IPS-20b (cell line): ENCODE data around the gene RAB29.
A peak's percentile ranks its signal among the peaks of the same experiment; 100 is the strongest.
"Not testable (repeated sequence)": the region's sequence is repeated elsewhere in the genome, so short reads cannot be mapped to it uniquely, and the experiment has no call there.

ENCODE experiments used
- H3K27ac ChIP-seq: one replicate; pipeline ENCODE4 v1.5.1; 2013; ENCODE audit warnings: low read length
- H3K27me3 ChIP-seq: 2 replicates; pipeline ENCODE4 v1.6.1; 2013; ENCODE audit warnings: mild to moderate bottlenecking, low read length, inconsistent platforms; ENCODE audit not compliant: insufficient read depth
- H3K36me3 ChIP-seq: 2 replicates; pipeline ENCODE4 v1.6.1; 2013; ENCODE audit warnings: low read depth, mild to moderate bottlenecking, inconsistent platforms, low read length, moderate library complexity; ENCODE audit not compliant: insufficient read depth
- H3K4me1 ChIP-seq: 2 replicates; pipeline ENCODE4 v1.6.1; 2013; ENCODE audit warnings: mild to moderate bottlenecking, control low read depth, inconsistent platforms, low read length, moderate library complexity; ENCODE audit not compliant: insufficient read depth
- H3K4me3 ChIP-seq: 2 replicates; pipeline ENCODE4 v1.5.1; 2013; ENCODE audit warnings: mild to moderate bottlenecking, low read length, inconsistent platforms
- H3K9ac ChIP-seq: 2 replicates; pipeline ENCODE4 v1.6.1; 2013; ENCODE audit warnings: low read depth, mild to moderate bottlenecking, inconsistent platforms, low read length, moderate library complexity
- H3K9me3 ChIP-seq: 2 replicates; pipeline ENCODE4 v1.6.1; 2013; ENCODE audit warnings: mild to moderate bottlenecking, low read depth, low read length, inconsistent platforms; ENCODE audit not compliant: insufficient read depth

The RAB29 gene

DNA sequence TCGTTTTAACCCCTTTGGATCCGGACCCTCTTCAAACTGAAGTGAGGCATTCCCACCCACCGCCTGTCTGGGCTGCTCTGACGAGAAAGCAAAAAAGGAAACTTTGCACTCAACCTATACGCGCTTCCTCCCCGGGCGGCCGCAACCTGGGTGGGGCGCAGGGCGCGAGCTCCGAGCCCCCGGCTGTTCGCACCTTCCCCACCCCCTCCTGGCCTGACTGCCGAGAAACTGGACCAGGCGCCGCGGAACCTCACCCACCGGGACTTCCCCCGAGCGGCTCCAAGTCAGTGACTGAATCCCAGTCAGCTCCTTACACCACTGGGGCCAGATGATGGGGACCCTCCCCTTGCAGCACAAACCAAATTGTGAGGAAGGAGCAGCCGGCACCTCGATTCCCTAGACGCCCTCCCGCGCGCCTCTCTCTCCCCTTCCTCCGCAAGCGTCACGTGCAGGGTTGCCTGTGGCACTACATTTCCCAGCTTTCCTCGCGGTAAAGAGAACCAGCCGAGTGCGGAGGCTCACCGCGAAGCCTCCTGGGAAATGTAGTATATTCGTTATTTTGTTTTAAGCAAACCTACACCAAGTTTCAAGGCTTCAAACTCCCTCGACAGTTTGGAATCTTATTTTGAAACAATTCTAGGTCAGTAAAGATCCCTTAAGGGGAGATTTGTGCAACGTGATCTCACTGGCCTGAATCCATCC, at the start of gene RAB29:
Gene RAB29 (minus strand): TSS at position 468 of the 702 bp plus-strand sequence. CDS start 526 bp downstream, outside the sequence.
- Histone ChIP-seq H3K9me3 (no peaks in the 10 kb centered on the region), H3K27ac (no peak within 1 kb of the TSS), H3K4me1 (peaks cover 4% of the 10 kb centered on the region; the same call in 1 of the 2 replicates), H3K27me3 (peaks cover 42% of the 10 kb centered on the region), H3K4me3 (peak within 1 kb of the TSS; percentile 87), H3K9ac (peak within 1 kb of the TSS; percentile 57; the same call in 1 of the 2 replicates), H3K36me3 (no peaks in the 10 kb centered on the region)

GRCh38 chr1:205824180-205824579, 48.9 kb upstream of the RAB29 start:
- no peak overlapping the region for H3K27ac ChIP-seq
- no peaks in the 10 kb centered on the region for H3K36me3 ChIP-seq
- no peaks in the 10 kb centered on the region for H3K27me3 ChIP-seq
- no peaks in the 10 kb centered on the region for H3K9me3 ChIP-seq
- H3K4me3 ChIP-seq = no peak overlapping the region
- no peak overlapping the region for H3K9ac ChIP-seq
- H3K4me1 ChIP-seq = peaks cover 8% of the 10 kb centered on the region; the same call in 1 of the 2 replicates

DNA sequence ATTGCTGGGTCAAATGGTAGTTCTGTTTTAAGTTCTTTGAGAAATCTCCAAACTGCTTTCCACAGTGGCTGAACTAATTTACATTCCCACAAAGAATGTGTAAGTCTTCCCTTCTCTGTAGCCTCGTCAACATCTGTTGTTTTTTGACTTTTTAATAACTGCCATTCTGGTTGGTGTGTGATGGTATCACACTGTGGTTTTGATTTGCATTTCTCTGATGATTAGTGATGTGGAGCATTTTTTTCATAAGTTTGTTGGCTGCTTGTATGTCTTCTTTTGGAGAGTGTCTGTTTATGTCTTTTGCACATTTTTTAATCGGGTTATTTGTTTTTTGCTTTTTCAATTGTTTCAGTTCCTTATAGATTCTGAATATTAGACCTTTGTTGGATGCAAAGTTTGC, 48.0 kb upstream of the RAB29 start:
- not testable (repeated sequence) for H3K9me3 ChIP-seq, H3K27me3 ChIP-seq, H3K36me3 ChIP-seq, H3K4me3 ChIP-seq, H3K4me1 ChIP-seq, H3K27ac ChIP-seq, H3K9ac ChIP-seq

DNA sequence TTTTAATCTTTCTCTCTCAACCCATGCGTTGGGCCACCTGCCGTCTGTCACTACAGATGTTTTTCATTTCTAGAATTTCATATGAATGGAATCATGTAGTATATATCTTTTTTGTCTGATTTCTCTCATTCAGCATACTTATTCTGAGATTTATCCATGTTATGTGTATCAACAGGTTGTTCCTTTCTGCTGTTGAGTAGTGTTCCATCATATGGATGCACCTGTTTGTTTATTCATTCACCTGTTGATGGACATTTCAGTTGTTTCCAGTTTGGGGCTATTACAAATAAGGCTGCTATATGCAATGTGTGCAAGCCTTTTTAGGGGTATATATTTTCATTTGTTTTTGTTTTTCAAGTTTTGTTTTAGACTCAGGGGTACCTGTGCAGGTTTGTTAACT, 47.1 kb upstream of the RAB29 start:
- H3K4me3 ChIP-seq = no peak overlapping the region
- peaks cover under 1% of the 10 kb centered on the region; the same call in 1 of the 2 replicates for H3K4me1 ChIP-seq
- H3K27ac ChIP-seq = no peak overlapping the region
- no peak overlapping the region for H3K9ac ChIP-seq
- H3K36me3 ChIP-seq = no peaks in the 10 kb centered on the region
- H3K27me3 ChIP-seq = no peaks in the 10 kb centered on the region
- H3K9me3 ChIP-seq = no peaks in the 10 kb centered on the region

DNA sequence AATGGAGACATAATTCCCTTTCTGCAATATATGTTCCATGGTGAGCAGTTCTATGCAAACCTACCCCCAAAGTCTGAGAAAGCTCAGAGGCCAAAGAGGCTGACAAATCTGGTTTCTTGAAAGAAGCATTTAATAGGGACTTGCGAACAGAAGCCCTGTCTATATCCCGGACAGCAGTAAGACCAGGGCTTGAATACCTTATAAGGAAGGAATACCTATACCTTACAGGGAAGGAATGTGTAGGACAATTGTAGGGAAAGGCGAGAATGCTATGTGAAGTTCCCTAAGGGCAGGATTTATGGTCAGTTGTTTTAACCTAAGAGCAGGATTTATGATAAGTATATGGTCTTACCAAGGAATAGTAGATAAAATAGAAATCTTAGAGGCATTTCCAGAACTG, 42.7 kb upstream of the RAB29 start:
- no peak overlapping the region for H3K4me3 ChIP-seq
- no peak overlapping the region for H3K9ac ChIP-seq
- no peak overlapping the region for H3K27ac ChIP-seq
- H3K36me3 ChIP-seq = no peaks in the 10 kb centered on the region
- H3K27me3 ChIP-seq = peaks cover 13% of the 10 kb centered on the region
- H3K4me1 ChIP-seq = no peaks in the 10 kb centered on the region
- H3K9me3 ChIP-seq = no peaks in the 10 kb centered on the region

GRCh38 chr1:205817364-205817763, 42.1 kb upstream of the RAB29 start:
- Histone ChIP-seq H3K4me3 (no peak overlapping the region), H3K9ac (no peak overlapping the region), H3K9me3 (no peaks in the 10 kb centered on the region), H3K36me3 (no peaks in the 10 kb centered on the region), H3K27me3 (peaks cover 13% of the 10 kb centered on the region), H3K4me1 (no peaks in the 10 kb centered on the region), H3K27ac (no peak overlapping the region)

DNA sequence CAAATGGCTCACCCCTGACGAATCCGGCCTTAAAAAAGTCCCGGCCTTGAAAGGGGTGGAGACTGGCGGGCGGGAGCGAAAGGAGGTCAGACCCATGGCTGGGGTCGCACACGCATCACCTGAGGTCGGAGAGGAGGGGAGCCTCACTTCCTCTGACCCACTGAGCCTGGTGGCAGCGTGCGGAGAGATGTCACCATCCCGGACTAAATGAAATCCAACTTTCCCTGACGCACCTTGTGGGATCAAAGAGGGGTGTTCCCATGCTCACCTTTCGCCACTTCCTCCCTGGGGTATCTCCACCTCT, 38.4 kb upstream of the RAB29 start:
- no peaks in the 10 kb centered on the region for H3K9me3 ChIP-seq
- H3K27me3 ChIP-seq = peaks cover 13% of the 10 kb centered on the region
- H3K4me1 ChIP-seq = peaks cover 4% of the 10 kb centered on the region; the same call in 1 of the 2 replicates
- H3K9ac ChIP-seq = peak overlapping the region; percentile 84; the same call in 1 of the 2 replicates
- no peak overlapping the region for H3K27ac ChIP-seq
- peaks cover 20% of the 10 kb centered on the region for H3K36me3 ChIP-seq
- peak overlapping the region; percentile 94 for H3K4me3 ChIP-seq

- Histone ChIP-seq H3K27ac (no peak within 1 kb of the TSS), H3K27me3 (peaks cover 13% of the 10 kb centered on the region), H3K4me3 (peak within 1 kb of the TSS; percentile 94), H3K4me1 (peaks cover 4% of the 10 kb centered on the region; the same call in 1 of the 2 replicates), H3K36me3 (peaks cover 24% of the 10 kb centered on the region), H3K9ac (peak within 1 kb of the TSS; percentile 84; the same call in 1 of the 2 replicates), H3K9me3 (no peaks in the 10 kb centered on the region)
Observed at GRCh38 chr1:205812878-205813754, 37.8 kb upstream of the RAB29 start, which contains the start of gene SLC41A1. Gene SLC41A1, minus strand, starts transcription at chr1:205813198. Its CDS starts 2,757 bp downstream, at chr1:205810441.

DNA sequence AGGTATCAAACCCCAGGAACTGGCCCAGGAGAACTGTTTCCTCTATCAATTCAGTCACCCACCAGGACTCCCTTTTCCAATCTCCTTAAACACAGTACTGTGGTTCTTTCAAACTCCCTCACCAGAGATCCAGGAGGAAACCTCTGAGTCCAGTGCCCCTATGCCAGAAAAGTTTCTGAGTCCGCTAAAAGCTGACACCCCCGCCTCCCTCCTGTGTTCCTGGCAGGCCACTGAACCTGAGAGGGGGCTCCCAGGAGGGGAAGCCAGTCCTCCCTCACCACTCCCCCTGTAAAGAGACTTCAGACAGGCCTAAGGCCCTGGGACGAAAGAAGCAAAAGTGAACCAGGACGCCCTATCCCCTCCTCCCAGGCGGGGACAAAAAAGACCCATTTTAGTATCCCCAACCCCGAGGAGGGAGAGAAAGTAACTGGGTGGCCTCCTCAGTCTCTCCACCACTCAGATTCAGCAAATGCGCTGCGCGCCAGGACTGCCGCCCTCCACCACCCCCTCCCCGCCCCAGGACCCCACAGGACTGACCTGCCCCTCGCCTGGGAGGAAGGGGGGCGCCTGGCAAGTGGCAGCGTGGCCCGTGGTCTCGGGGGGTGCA, 37.1 kb upstream of the RAB29 start:
- Histone ChIP-seq H3K4me1 (peaks cover 4% of the 10 kb centered on the region; the same call in 1 of the 2 replicates), H3K9me3 (no peaks in the 10 kb centered on the region), H3K27me3 (peaks cover 13% of the 10 kb centered on the region), H3K27ac (no peak overlapping the region), H3K36me3 (peaks cover 24% of the 10 kb centered on the region), H3K9ac (peak overlapping the region; percentile 58; the same call in 1 of the 2 replicates), H3K4me3 (peak overlapping the region; percentile 94)

DNA sequence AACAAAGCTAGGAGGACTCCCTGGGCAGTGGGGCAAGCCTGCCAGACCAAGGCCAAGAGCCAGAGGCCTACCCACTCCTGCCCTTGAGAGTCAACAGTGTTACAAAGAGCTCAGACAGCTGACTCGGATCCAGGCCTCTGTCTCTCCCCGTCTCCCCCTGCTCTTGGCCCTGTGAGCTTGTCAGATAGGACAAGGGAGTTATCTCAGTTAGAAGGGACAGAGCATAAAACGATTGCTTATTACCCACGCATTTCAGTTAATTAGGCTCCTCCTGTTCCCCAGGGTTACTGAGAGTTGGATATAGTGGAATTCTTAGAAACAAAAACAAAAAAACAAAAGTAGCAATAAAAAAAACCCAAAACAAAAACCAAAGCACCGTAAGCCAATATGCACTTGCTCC, 36.4 kb upstream of the RAB29 start:
- Histone ChIP-seq H3K27ac (no peak overlapping the region), H3K36me3 (peaks cover 24% of the 10 kb centered on the region), H3K27me3 (peaks cover 13% of the 10 kb centered on the region), H3K9ac (no peak overlapping the region), H3K4me1 (peaks cover 4% of the 10 kb centered on the region; the same call in 1 of the 2 replicates), H3K9me3 (no peaks in the 10 kb centered on the region), H3K4me3 (peak overlapping the region; percentile 94)

GRCh38 chr1:205810448-205811157, 35.3 kb upstream of the RAB29 start:
- Histone ChIP-seq H3K27me3 (peaks cover 13% of the 10 kb centered on the region), H3K9me3 (no peaks in the 10 kb centered on the region), H3K27ac (no peak overlapping the region), H3K4me1 (peaks cover 4% of the 10 kb centered on the region; the same call in 1 of the 2 replicates), H3K36me3 (peaks cover 24% of the 10 kb centered on the region), H3K4me3 (no peak overlapping the region), H3K9ac (no peak overlapping the region)
